Endodermal cell (in vitro differentiated cells): ENCODE measurements around the gene TOGARAM1. TPM values are rescaled to one million over a fixed set of nuclear protein-coding genes. Genes with fewer than 3 reads are reported as not detected.

Experiments
- DNase-seq: peaks from one replicate; pipeline ENCODE4 v3.0.0-alpha.2; 2017
- H3K27ac ChIP-seq: 2 replicates; pipeline ENCODE4 v1.5.1; 2013; ENCODE audit warnings: mild to moderate bottlenecking, low read depth, low read length, moderate library complexity
- H3K27me3 ChIP-seq: 2 replicates; pipeline ENCODE4 v1.6.1; 2013; ENCODE audit warnings: mild to moderate bottlenecking, low read length, moderate library complexity; ENCODE audit not compliant: insufficient read depth, control insufficient read depth, poor library complexity, severe bottlenecking
- H3K36me3 ChIP-seq: 2 replicates; pipeline ENCODE4 v1.7.0; 2013; ENCODE audit warnings: mild to moderate bottlenecking, low read length, moderate library complexity; ENCODE audit not compliant: control insufficient read depth, insufficient read depth
- H3K4me1 ChIP-seq: one replicate; pipeline ENCODE4 v1.7.0; 2013; ENCODE audit warnings: low read length; ENCODE audit not compliant: control insufficient read depth, insufficient read depth
- H3K4me3 ChIP-seq: 2 replicates; pipeline ENCODE4 v1.5.1; 2013; ENCODE audit warnings: mild to moderate bottlenecking, low read length, moderate library complexity
- H3K9ac ChIP-seq: 2 replicates; pipeline ENCODE4 v1.6.1; 2013; ENCODE audit warnings: mild to moderate bottlenecking, low read length, moderate library complexity; ENCODE audit not compliant: poor library complexity, severe bottlenecking; ENCODE audit errors: extremely low read depth
- H3K9me3 ChIP-seq: 2 replicates; pipeline ENCODE4 v1.6.1; 2013; ENCODE audit warnings: mild to moderate bottlenecking, low read length, moderate library complexity; ENCODE audit not compliant: control insufficient read depth
- H3K27ac Mint-ChIP-seq: 2 replicates; pipeline ENCODE4 v1.8.0; 2020; ENCODE audit warnings: mixed read lengths
- H3K27me3 Mint-ChIP-seq: 2 replicates; pipeline ENCODE4 v1.8.0; 2021; ENCODE audit warnings: mild to moderate bottlenecking, mixed read lengths; ENCODE audit not compliant: insufficient read depth
- H3K36me3 Mint-ChIP-seq: 2 replicates; pipeline ENCODE4 v1.8.0; 2020; ENCODE audit warnings: low read depth, mixed read lengths
- H3K4me1 Mint-ChIP-seq: 2 replicates; pipeline ENCODE4 v1.8.0; 2020; ENCODE audit warnings: mixed read lengths
- H3K4me3 Mint-ChIP-seq: 2 replicates; pipeline ENCODE4 v1.8.0; 2020; ENCODE audit warnings: mild to moderate bottlenecking, moderate library complexity, mixed read lengths
- H3K9me3 Mint-ChIP-seq: 2 replicates; pipeline ENCODE4 v1.8.0; 2020; ENCODE audit warnings: mild to moderate bottlenecking, mixed read lengths
- WGBS, 2 experiments: methylation state at CpG; one replicate each; pipeline versions ENCODE4 v1.1.5 to v1.1.7; 2013; ENCODE audit warnings: missing lambda C conversion rate in 2 of 2, mixed read lengths in 1 of 2; ENCODE audit not compliant: insufficient coverage in 1 of 2, insufficient read length in 1 of 2; 5-methylcytosine and 5-hydroxymethylcytosine counted together
- total RNA-seq, 2 donors: library from RNA; stranded (reverse); fragmentation: NEBNext Ultra II Directional in 1 of 2; extraction: Animal tissue kit (Norgen Biotek cat#: 25700) in 1 of 2; gene quantifications; 2 replicates in 1 of 2; 3 replicates in 1 of 2; pipeline ENCODE4 v1.2.1, GENCODE V29; 2021
- TF ChIP-seq, protein P1 (sequence below): fragments of 200-600 bp; sonication (generic); conservative IDR thresholded peaks from 2 replicates; pipeline ENCODE4 v1.5.0; 2021; ENCODE audit warnings: antibody characterized with exemption, mild to moderate bottlenecking

TOGARAM1 gene
- total RNA-seq, 2 donors from 2014 or later = 12.3 to 13.7 TPM

DNA sequence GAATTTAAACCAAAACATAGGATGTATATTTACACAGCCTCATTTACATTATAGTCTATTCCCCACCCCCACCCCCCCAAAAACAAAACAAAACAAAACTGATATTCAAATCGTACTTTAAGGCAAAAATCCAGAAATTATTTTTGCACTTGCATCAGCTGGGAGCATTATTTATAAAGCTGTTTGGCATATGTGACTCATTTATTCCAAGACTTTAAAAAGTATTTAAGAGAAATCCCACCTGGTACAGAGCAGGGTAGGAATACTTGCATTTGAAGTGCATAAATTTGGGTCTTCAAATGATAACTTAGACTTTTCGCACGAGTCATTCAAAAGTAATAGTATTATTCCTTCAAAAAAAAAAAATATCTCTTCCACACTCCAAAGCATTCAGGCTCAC lies 1.3 kb upstream of the TOGARAM1 start:
- Histone ChIP-seq H3K4me1 (peaks cover 5% of the 10 kb centered on the region), H3K36me3 (peaks cover 5% of the 10 kb centered on the region), H3K27ac (no peak overlapping the region), H3K4me3 (peak overlapping the region; percentile 99), H3K9ac (peak overlapping the region; percentile 77), H3K27me3 (no peaks in the 10 kb centered on the region), H3K9me3 (no peaks in the 10 kb centered on the region)
- WGBS, 2 experiments = 0 to 10% methylated on average over 2 to 3 of the region's 3 CpGs
- no peak for DNase-seq
- Mint-ChIP-seq H3K27me3 (no peaks in the 10 kb centered on the region), H3K4me1 (peaks cover 43% of the 10 kb centered on the region), H3K9me3 (no peaks in the 10 kb centered on the region), H3K4me3 (no peak overlapping the region), H3K36me3 (peaks cover 6% of the 10 kb centered on the region), H3K27ac (no peak overlapping the region)
- TF ChIP-seq, protein P1, sequence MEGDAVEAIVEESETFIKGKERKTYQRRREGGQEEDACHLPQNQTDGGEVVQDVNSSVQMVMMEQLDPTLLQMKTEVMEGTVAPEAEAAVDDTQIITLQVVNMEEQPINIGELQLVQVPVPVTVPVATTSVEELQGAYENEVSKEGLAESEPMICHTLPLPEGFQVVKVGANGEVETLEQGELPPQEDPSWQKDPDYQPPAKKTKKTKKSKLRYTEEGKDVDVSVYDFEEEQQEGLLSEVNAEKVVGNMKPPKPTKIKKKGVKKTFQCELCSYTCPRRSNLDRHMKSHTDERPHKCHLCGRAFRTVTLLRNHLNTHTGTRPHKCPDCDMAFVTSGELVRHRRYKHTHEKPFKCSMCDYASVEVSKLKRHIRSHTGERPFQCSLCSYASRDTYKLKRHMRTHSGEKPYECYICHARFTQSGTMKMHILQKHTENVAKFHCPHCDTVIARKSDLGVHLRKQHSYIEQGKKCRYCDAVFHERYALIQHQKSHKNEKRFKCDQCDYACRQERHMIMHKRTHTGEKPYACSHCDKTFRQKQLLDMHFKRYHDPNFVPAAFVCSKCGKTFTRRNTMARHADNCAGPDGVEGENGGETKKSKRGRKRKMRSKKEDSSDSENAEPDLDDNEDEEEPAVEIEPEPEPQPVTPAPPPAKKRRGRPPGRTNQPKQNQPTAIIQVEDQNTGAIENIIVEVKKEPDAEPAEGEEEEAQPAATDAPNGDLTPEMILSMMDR = no peak

DNA sequence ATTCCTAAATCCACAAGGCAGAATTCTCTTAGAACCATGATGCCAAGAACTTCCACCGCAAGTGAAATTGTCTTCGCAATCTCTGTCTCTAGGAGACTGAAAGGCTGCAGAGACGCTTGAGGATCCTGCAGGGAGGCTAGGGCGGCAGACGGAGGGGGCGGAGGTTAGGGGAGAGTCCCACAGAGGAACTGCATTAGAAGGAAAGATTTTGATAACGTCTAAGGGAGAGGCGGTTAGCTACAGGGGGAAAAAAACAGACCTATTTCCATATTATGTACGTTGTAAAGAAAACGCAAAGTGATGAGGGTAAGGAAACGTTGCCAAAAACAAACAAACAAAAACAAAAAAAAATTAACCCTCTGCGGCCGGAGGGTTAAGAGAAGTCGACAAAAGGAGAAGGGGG lies 838 bp upstream of the TOGARAM1 start:
- H3K4me1 Mint-ChIP-seq = peaks cover 43% of the 10 kb centered on the region
- no peaks in the 10 kb centered on the region for H3K9me3 Mint-ChIP-seq
- no peak overlapping the region for H3K27ac Mint-ChIP-seq
- DNase-seq = peak; percentile 77
- Histone ChIP-seq H3K9ac (peak overlapping the region; percentile 77), H3K4me3 (peak overlapping the region; percentile 99), H3K36me3 (peaks cover 5% of the 10 kb centered on the region), H3K27ac (peak overlapping the region; percentile 88), H3K27me3 (no peaks in the 10 kb centered on the region), H3K4me1 (peaks cover 5% of the 10 kb centered on the region), H3K9me3 (no peaks in the 10 kb centered on the region)
- TF ChIP-seq, protein P1 = no peak
- WGBS, 2 experiments = 0% methylated on average over 3 to 11 of the region's 14 CpGs
- peaks cover 6% of the 10 kb centered on the region for H3K36me3 Mint-ChIP-seq
- H3K4me3 Mint-ChIP-seq = no peak overlapping the region
- no peaks in the 10 kb centered on the region for H3K27me3 Mint-ChIP-seq

- peak overlapping the region; percentile 91 for H3K27ac ChIP-seq
- WGBS, 2 experiments = 1 to 2% methylated on average over 11 to 39 of the region's 39 CpGs
- Mint-ChIP-seq H3K27me3 (no peaks in the 10 kb centered on the region), H3K4me1 (peaks cover 49% of the 10 kb centered on the region), H3K36me3 (peaks cover 12% of the 10 kb centered on the region), H3K27ac (no peak overlapping the region), H3K4me3 (no peak overlapping the region), H3K9me3 (peaks cover 3% of the 10 kb centered on the region)
- H3K4me1 ChIP-seq = peaks cover 5% of the 10 kb centered on the region
- H3K9me3 ChIP-seq = no peaks in the 10 kb centered on the region
- H3K36me3 ChIP-seq = no peaks in the 10 kb centered on the region
- peak overlapping the region; percentile 74 for H3K9ac ChIP-seq
- TF ChIP-seq, protein P1 = no peak
- H3K27me3 ChIP-seq = no peaks in the 10 kb centered on the region
- no peak for DNase-seq
- peak overlapping the region; percentile 99 for H3K4me3 ChIP-seq
These were observed 499 bp downstream of the TOGARAM1 start for GRCh38 chr14:44962334-44963043.
